Skeletal muscle tissue (tissue), 4 donors: ENCODE data around the gene FGD2. TPM values are rescaled to one million over a fixed set of nuclear protein-coding genes. Genes with fewer than 3 reads are reported as not detected.

Experiments used
- H3K27ac ChIP-seq: one replicate; pipeline ENCODE4 v1.7.0; 2013; ENCODE audit warnings: mild to moderate bottlenecking, low read depth, low read length, inconsistent platforms
- H3K27me3 ChIP-seq, 3 donors: one replicate each; pipeline ENCODE4 v1.7.0; 2013; ENCODE audit warnings: low read length in 3 of 3; ENCODE audit not compliant: control insufficient read depth in 3 of 3, insufficient read depth in 3 of 3
- H3K36me3 ChIP-seq, 3 donors: one replicate each; pipeline ENCODE4 v1.7.0; 2013; ENCODE audit warnings: low read length in 3 of 3; ENCODE audit not compliant: control insufficient read depth in 3 of 3, insufficient read depth in 3 of 3
- H3K4me1 ChIP-seq, 3 donors: one replicate each; pipeline ENCODE4 v1.7.0; 2013; ENCODE audit warnings: low read length in 3 of 3, mild to moderate bottlenecking in 3 of 3; ENCODE audit not compliant: control insufficient read depth in 3 of 3, insufficient read depth in 3 of 3
- H3K4me3 ChIP-seq, 3 donors: one replicate each; pipeline ENCODE4 v1.7.0; 2013; ENCODE audit warnings: low read length in 3 of 3
- H3K9ac ChIP-seq, 3 donors: one replicate each; pipeline ENCODE4 v1.7.0; 2013; ENCODE audit warnings: low read length in 3 of 3, mild to moderate bottlenecking in 3 of 3, moderate library complexity in 2 of 3, low read depth in 1 of 3
- H3K9me3 ChIP-seq, 3 donors: one replicate each; pipeline ENCODE4 v1.7.0; 2013; ENCODE audit warnings: low read length in 3 of 3; ENCODE audit not compliant: control insufficient read depth in 3 of 3
- total RNA-seq: library from RNA; depleted of rRNA; stranded (reverse); fragments of >200 nt; gene quantifications from one replicate; pipeline ENCODE4 v1.2.3, GENCODE V29; 2014
- donor health status: Osteomylitis.

FGD2 gene
- total RNA-seq, 1 donor from 2014 or later = 7.3 TPM

- Histone ChIP-seq H3K9me3 (no peaks in the 10 kb centered on the region), H3K27me3 (no peaks in the 10 kb centered on the region), H3K9ac (no peak overlapping the region), H3K4me1 (no peaks in the 10 kb centered on the region), H3K4me3 (no peak overlapping the region), H3K36me3 (no peaks in the 10 kb centered on the region), H3K27ac (no peak overlapping the region)
Observed at GRCh38 chr6:37025621-37026466, 20.4 kb downstream of the FGD2 start.

GRCh38 chr6:37027036-37027720, 21.7 kb downstream of the FGD2 start:
- H3K9ac ChIP-seq = no peak overlapping the region
- no peak overlapping the region for H3K27ac ChIP-seq
- no peaks in the 10 kb centered on the region for H3K27me3 ChIP-seq
- H3K36me3 ChIP-seq = no peaks in the 10 kb centered on the region
- H3K9me3 ChIP-seq = no peaks in the 10 kb centered on the region
- H3K4me1 ChIP-seq = no peaks in the 10 kb centered on the region
- H3K4me3 ChIP-seq = no peak overlapping the region

- Histone ChIP-seq H3K9ac (no peak overlapping the region), H3K36me3 (no peaks in the 10 kb centered on the region), H3K27ac (no peak overlapping the region), H3K27me3 (no peaks in the 10 kb centered on the region), H3K4me1 (no peaks in the 10 kb centered on the region), H3K9me3 (no peaks in the 10 kb centered on the region), H3K4me3 (no peak overlapping the region)
Observed at GRCh38 chr6:37027811-37028469, 22.5 kb downstream of the FGD2 start.

DNA sequence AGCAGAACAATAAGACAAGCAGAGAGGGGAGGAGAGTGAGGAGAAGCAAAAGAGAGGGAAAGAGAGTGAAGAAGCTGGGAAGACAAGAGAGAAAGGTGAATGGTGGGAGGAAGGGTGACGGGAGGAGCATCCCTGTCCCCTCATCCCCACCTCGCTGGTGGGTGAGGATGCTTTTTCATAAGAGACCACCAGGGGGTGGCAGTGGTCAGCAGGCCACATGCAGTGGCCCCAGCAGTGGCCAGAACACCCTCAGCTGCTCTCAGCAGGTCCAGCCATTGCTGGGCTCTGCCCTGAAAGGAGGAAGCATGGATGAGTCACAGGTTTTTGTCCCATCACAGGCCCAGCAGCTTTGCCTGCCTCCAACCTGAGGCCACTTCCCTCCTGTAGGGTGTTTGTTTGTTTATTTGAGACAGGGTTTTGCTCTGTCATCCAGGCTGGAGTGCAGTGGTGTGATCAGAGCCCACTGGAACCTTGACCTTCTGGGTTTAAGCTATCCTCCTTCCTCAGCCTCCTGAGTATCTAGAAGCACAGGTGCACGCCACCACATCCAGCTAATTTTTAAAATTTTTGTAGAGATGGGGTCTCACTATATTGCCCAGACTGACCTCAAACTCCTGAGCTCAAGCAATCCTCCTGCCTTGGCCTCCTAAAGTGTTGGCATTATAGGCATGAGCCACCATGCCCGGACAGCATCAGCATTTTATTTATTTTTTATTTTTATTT, 24.0 kb downstream of the FGD2 start:
- Histone ChIP-seq H3K9ac (no peak overlapping the region), H3K27me3 (no peaks in the 10 kb centered on the region), H3K4me3 (no peak overlapping the region), H3K9me3 (no peaks in the 10 kb centered on the region), H3K36me3 (no peaks in the 10 kb centered on the region), H3K4me1 (no peaks in the 10 kb centered on the region), H3K27ac (no peak overlapping the region)

GRCh38 chr6:37030599-37030998, 25.1 kb downstream of the FGD2 start:
- no peaks in the 10 kb centered on the region for H3K4me1 ChIP-seq
- no peak overlapping the region for H3K27ac ChIP-seq
- H3K9ac ChIP-seq = no peak overlapping the region
- H3K27me3 ChIP-seq = no peaks in the 10 kb centered on the region
- no peaks in the 10 kb centered on the region for H3K36me3 ChIP-seq
- no peak overlapping the region for H3K4me3 ChIP-seq
- no peaks in the 10 kb centered on the region for H3K9me3 ChIP-seq

- H3K9me3 ChIP-seq = no peaks in the 10 kb centered on the region
- H3K27ac ChIP-seq = no peak overlapping the region
- no peak overlapping the region for H3K9ac ChIP-seq
- no peaks in the 10 kb centered on the region for H3K27me3 ChIP-seq
- no peaks in the 10 kb centered on the region for H3K36me3 ChIP-seq
- H3K4me1 ChIP-seq = no peaks in the 10 kb centered on the region
- no peak overlapping the region for H3K4me3 ChIP-seq
Observed at GRCh38 chr6:37032239-37032638, 26.8 kb downstream of the FGD2 start.

GRCh38 chr6:37033255-37033654, 27.8 kb downstream of the FGD2 start:
- Histone ChIP-seq H3K36me3 (no peaks in the 10 kb centered on the region), H3K27me3 (no peaks in the 10 kb centered on the region), H3K9ac (no peak overlapping the region), H3K27ac (no peak overlapping the region), H3K4me3 (no peak overlapping the region), H3K4me1 (peaks cover 0 to under 1% (median 0%) of the 10 kb centered on the region in 3 donors), H3K9me3 (no peaks in the 10 kb centered on the region)

DNA sequence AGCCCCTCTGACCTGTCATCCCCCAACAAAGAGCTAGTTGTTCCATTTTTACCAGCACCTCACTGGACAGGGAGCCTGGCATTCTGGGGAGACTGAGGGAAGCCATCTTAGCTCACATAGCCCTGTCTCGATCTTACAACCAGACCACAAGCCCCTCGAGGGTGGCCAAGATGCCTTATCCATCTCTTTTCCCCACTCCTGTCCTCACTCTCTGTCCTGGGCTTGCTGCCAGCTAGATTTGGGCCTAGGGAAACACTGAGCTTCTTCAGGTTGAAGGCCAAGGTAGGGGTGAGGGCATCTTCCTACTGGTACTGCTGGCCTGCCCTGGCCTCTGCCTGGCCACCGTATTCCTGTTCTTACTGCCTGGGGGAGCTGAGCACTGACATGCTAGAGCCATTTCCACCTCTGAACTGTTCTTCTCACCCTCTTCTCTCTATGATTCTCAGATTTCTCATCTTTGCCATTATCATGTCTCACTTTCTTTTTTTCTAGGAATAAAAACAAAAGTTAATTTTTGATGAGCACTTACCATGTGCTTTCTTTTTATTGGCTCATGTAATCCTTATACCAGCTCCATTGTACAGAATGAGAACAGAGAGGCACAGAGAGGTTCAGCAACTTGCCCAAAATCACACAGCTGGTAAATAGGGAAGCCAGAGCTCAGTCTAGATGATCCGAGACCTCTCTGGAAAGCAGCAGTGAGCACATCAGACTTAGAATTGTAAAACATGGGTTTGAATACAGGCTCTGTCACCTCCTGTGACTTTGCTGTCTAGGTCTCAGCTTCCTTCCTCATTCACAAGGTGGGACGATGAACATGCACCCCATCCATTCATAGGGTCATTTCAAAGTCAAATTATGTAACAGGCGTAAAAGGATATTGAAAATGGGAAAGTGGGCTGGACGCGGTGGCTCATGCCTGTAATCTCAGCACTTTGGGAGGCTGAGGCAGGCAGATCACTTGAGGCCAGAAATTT, 28.7 kb downstream of the FGD2 start:
- H3K4me3 ChIP-seq = no peak overlapping the region
- peaks cover 0 to 7% (median 6%) of the 10 kb centered on the region in 3 donors for H3K4me1 ChIP-seq
- H3K9me3 ChIP-seq = no peaks in the 10 kb centered on the region
- no peaks in the 10 kb centered on the region for H3K27me3 ChIP-seq
- H3K9ac ChIP-seq = no peak overlapping the region
- H3K36me3 ChIP-seq = no peaks in the 10 kb centered on the region
- no peak overlapping the region for H3K27ac ChIP-seq

DNA sequence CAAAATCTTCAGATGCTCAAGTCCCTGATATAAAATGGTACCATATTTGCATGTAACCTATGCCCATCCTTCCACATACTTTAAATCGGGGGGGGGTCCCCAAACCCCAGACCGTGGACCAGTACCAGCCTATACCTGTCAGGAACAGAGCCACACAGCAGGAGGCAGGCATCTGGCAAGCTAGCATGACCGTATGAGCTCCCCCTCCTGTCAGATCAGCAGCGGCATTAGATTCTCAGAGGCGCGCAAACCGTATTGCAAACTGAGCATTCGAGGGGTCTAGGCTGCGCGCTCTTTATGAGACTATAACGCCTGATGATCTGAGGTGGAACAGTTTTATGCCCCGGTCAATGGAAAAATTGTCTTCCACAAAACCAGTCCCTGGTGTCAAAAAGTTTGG, 30.7 kb downstream of the FGD2 start:
- no peaks in the 10 kb centered on the region for H3K9me3 ChIP-seq
- H3K4me1 ChIP-seq = peaks cover 0 to 7% (median 6%) of the 10 kb centered on the region in 3 donors
- H3K27me3 ChIP-seq = no peaks in the 10 kb centered on the region
- no peak overlapping the region for H3K4me3 ChIP-seq
- no peak overlapping the region for H3K27ac ChIP-seq
- no peak overlapping the region for H3K9ac ChIP-seq
- H3K36me3 ChIP-seq = no peaks in the 10 kb centered on the region
